ENCODE data around the gene SPG7.

The SPG7 gene

GRCh38 chr16:89517128-89517527, 8.9 kb downstream of the SPG7 start:
- no peak for DNase-seq (ENCODE audit: low read depth)

DNA sequence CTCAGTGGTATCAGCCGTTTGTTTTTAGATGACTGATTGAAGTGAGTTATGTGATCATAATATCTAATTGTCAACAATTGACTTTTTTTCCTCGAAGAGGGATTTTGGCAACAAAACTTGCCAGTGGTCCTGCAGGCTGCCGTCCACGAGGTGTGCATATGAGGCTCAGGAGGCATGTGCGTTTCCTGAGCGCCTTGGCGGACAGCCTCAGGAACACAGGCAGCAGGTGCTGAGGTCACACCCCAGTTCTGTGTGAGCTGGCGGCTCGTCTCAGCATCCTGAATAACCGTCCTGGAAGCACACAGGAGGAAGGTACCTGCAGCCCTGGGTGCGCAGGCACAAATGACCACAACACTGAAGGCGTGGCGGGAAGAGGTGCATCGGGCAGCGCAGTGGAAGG, 11.7 kb downstream of the SPG7 start:
- no peak for DNase-seq (ENCODE audit: low read depth)

DNA sequence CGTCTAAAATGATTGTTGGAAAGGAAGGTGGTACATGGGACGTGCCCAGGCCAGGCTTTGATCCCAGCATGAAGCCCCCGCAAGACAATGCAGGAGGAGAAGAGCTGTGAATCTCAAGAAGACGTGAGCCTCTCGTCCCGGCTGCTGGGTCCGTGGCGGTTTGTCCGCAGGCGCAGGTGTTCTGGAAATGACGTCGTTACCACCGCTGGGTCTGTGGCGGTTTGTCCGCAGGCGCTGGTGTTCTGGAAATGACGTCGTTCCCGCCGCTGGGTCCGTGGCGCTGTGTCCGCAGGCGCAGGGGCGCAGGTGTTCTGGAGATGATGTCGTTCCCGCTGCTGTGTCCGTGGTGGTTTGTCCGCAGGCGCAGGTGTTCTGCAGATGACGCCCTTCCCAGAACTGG, 14.1 kb downstream of the SPG7 start:
- DNase-seq (ENCODE audit: low read depth), result no peak

GRCh38 chr16:89523680-89524344, 15.6 kb downstream of the SPG7 start:
- no peak for DNase-seq (ENCODE audit: low read depth)

DNA sequence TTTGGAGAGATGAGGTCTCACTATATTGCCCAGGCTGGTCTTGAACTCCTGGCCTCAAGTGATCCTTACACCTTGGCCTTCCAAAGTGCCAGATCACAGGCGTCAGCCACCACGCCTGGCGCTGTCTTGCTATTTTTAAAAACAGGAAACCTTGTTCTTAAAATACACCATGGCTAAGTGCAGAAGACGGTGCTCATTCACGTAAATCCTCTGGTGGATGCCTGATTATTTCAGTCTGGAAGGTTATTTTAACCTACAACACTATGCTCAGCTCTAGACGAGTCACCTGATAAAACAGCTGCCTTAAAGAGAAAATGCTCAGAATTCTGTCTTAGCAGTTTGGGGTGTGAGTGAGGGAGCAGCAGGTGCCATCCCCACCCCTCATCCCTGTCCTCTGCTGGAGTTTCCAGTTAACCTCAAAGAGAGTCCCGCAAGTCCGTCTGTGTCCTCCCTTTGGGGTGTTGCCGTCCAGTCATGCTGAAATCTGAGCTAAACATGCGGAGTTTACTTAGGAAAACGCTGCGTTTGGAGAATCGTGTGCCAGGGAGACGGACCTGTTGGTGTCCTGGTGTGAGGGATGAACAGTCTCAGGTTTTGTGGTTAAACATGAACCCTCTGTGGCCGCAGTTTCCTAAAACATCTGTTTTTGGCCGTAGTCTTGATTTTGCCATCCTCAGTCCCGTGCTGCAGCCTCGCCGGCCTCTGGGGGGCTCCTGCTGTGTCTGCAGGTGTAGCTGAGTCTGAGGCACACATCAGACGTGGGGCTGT, 17.1 kb downstream of the SPG7 start:
- DNase-seq (ENCODE audit: low read depth), result no peak

- DNase-seq (ENCODE audit: low read depth), result no peak
These were observed 20.9 kb downstream of the SPG7 start for GRCh38 chr16:89529097-89529496.

- no peak for DNase-seq (ENCODE audit: low read depth)
These were observed 22.5 kb downstream of the SPG7 start for GRCh38 chr16:89530401-89531381.

DNA sequence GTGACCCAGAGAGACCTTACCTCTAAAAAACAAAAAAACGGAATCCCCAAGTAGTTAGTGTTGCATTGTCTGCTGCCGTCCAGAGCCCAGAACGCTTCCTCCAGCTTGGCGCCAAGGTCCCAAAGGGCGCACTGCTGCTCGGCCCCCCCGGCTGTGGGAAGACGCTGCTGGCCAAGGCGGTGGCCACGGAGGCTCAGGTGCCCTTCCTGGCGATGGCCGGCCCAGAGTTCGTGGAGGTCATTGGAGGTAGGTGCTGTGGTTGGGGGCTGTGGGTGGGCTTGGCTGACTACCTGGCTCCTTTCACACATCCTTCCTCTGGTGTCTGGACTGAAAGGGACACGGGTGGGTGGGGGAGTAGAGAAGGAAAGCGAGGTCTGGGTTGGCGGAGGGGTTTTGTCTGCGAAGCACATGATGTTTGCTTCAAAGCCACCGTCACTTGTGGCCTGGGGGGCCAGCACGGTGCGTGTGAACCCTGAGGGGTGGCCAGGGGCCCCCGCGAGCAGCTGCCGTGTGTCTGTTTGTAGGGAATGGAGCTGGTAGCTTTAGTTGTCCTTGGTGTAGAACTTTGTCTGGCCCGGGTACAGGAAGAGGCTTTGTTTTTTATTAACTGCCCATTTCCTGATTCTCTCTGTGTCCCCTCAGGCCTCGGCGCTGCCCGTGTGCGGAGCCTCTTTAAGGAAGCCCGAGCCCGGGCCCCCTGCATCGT, 23.8 kb downstream of the SPG7 start:
- DNase-seq (ENCODE audit: low read depth), result no peak

DNA sequence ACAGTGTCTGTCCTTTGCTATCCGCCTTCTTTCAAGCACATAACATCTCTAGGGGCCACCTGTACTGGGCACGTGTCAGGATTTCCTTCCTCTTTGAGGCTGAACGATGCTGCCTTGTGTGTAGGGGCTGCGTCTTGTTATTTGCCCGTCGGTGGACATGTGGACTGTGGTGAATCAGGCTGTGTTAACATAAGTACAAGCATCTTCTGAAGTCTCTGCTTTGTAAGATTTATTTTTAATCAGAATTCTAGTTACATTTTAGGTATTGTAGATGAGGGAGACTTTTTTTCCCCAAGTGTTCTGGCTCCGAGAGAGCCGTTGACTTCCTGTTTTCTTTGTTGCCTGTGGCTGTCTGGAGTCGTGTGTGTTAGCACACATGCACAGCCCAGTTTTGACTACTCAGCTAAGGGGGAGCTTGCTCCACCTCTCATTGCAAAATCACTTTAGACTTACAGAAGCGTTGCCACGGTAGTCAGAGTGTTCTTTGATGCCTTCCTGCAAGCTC, 26.1 kb downstream of the SPG7 start:
- no peak for DNase-seq (ENCODE audit: low read depth)

GRCh38 chr16:89536371-89536770, 28.2 kb downstream of the SPG7 start:
- no peak for DNase-seq (ENCODE audit: low read depth)

GRCh38 chr16:89536886-89537548, 28.8 kb downstream of the SPG7 start:
- no peak for DNase-seq (ENCODE audit: low read depth)

- no peak for DNase-seq (ENCODE audit: low read depth)
These were observed 29.3 kb downstream of the SPG7 start for GRCh38 chr16:89537549-89537925.

- DNase-seq (ENCODE audit: low read depth), result no peak
These were observed 30.1 kb downstream of the SPG7 start for GRCh38 chr16:89538286-89538685.

DNA sequence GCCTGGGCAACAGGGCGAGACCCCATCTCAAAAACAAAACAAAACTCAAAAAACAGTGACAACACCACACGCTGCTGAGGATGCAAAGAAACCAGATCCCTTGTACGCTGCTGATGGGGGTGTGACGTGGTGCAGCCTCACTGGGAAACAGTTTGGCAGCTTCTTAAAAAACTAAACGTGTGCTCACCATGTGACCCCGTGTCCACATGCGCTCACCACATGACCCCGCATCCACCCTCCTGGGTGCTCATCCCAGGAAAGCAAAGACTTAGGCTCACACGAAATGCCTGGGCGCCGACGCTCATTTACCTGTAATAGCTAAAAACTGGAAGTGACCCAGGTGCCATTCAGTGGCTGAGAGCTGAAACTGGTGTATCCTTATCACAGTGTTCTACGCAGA, 32.4 kb downstream of the SPG7 start:
- no peak for DNase-seq (ENCODE audit: low read depth)

- no peak for DNase-seq (ENCODE audit: low read depth)
These were observed 33.6 kb downstream of the SPG7 start for GRCh38 chr16:89541792-89542191.

- no peak for DNase-seq (ENCODE audit: low read depth)
These were observed 35.9 kb downstream of the SPG7 start for GRCh38 chr16:89544113-89544512.

GRCh38 chr16:89544713-89545043, 36.5 kb downstream of the SPG7 start:
- no peak for DNase-seq (ENCODE audit: low read depth)

GRCh38 chr16:89545044-89545830, 37.0 kb downstream of the SPG7 start:
- no peak for DNase-seq (ENCODE audit: low read depth)

- DNase-seq (ENCODE audit: low read depth), result no peak
These were observed 37.8 kb downstream of the SPG7 start for GRCh38 chr16:89545831-89546574.

DNA sequence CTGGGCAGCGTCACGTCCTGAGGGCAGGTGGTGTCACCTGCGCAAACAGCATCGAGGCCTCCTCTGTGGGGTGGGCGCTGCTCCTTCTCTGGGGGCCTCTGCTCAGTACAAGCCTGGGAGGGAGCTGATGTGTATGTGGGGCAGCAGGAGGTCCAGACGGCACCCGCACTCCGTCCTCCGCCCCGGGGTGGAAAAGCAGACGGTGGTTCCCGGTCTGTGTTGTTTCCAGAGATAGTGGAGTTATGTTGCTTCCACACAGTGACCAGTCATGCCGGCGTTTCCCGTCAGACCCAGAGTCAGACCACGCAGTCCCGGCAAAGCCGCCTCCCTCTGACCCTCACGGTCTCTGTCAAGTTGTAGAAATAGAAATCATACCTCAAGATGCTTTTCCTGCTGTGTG, 38.6 kb downstream of the SPG7 start:
- no peak for DNase-seq (ENCODE audit: low read depth)

Measured in EH (cell line).